ENCODE results near the gene LGI2. TPM values are rescaled to one million over a fixed set of nuclear protein-coding genes. Genes with fewer than 3 reads are reported as not detected.
"Not testable (repeated sequence)": the region's sequence is repeated elsewhere in the genome, so short reads cannot be mapped to it uniquely, and the experiment has no call there.

The LGI2 gene
- total RNA-seq, 1 donor from 2014 or later, result 0.84 TPM

DNA sequence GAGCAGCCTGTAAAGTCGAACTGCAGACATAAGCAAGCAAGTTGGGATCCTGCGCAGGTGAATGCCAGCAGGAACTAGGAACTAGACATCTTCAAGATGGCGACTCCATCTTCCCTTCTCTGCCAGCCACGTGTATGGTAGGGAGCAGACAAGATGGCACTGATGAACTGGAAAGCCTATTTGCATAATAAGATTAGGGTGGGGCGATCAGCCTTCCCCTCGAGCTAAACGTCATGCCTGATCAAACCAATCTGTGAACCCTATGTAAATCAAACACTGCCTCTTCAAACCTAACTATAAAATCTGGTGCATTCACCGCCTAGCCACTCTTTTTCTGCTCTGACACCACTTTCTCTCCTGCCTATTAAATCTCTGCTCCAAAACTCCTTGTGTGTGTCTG is 28.1 kb upstream of the LGI2 start:
- no peaks in the 10 kb centered on the region for H3K27me3 ChIP-seq
- TF ChIP-seq, protein P1, sequence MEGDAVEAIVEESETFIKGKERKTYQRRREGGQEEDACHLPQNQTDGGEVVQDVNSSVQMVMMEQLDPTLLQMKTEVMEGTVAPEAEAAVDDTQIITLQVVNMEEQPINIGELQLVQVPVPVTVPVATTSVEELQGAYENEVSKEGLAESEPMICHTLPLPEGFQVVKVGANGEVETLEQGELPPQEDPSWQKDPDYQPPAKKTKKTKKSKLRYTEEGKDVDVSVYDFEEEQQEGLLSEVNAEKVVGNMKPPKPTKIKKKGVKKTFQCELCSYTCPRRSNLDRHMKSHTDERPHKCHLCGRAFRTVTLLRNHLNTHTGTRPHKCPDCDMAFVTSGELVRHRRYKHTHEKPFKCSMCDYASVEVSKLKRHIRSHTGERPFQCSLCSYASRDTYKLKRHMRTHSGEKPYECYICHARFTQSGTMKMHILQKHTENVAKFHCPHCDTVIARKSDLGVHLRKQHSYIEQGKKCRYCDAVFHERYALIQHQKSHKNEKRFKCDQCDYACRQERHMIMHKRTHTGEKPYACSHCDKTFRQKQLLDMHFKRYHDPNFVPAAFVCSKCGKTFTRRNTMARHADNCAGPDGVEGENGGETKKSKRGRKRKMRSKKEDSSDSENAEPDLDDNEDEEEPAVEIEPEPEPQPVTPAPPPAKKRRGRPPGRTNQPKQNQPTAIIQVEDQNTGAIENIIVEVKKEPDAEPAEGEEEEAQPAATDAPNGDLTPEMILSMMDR (IDR thresholded peaks at IDR 0.05), result no peak
- H3K9me3 ChIP-seq, result no peaks in the 10 kb centered on the region
- no peak overlapping the region for H3K27ac ChIP-seq
- no peaks in the 10 kb centered on the region for H3K4me1 ChIP-seq
- DNase-seq, result no peak
- no peak overlapping the region for H3K4me3 ChIP-seq
- H3K36me3 ChIP-seq, result no peaks in the 10 kb centered on the region
- intact Hi-C loops (cut with DNase I), result no loop called here
- ATAC-seq, result no peak

DNA sequence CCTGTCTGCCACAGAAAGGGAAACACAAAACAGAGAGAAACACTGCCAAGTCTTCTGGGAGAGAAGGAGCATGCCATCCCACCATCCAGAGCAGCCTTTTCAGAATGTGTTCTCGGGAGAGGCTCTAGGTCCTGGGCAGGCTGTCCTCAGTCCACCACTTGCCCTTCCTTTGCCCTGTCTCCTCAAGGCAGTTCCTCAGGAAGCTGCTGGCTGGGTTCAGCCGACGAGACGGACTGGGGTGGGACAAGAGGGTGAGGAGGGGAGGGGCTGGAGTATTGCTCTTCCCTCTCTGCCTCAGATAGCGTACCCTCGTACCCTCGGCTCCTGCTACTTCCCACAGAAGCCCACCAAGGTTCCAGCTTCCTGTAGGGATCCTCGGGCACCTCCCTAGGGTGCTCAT is 26.6 kb upstream of the LGI2 start:
- no peak for DNase-seq
- Histone ChIP-seq H3K9me3 (no peaks in the 10 kb centered on the region), H3K36me3 (no peaks in the 10 kb centered on the region), H3K27me3 (no peaks in the 10 kb centered on the region), H3K4me1 (no peaks in the 10 kb centered on the region), H3K4me3 (no peak overlapping the region), H3K27ac (no peak overlapping the region)
- TF ChIP-seq, protein P1 (IDR thresholded peaks at IDR 0.05), result no peak
- peak; percentile 26 for ATAC-seq
- intact Hi-C loops (cut with DNase I), result no loop called here

GRCh38 chr4:25052037-25052436 is 21.3 kb upstream of the LGI2 start:
- intact Hi-C loops (cut with DNase I); H3K27ac ChIP-seq; H3K36me3 ChIP-seq; ATAC-seq; H3K27me3 ChIP-seq; H3K4me3 ChIP-seq; H3K9me3 ChIP-seq; H3K4me1 ChIP-seq; DNase-seq: not testable (repeated sequence)

DNA sequence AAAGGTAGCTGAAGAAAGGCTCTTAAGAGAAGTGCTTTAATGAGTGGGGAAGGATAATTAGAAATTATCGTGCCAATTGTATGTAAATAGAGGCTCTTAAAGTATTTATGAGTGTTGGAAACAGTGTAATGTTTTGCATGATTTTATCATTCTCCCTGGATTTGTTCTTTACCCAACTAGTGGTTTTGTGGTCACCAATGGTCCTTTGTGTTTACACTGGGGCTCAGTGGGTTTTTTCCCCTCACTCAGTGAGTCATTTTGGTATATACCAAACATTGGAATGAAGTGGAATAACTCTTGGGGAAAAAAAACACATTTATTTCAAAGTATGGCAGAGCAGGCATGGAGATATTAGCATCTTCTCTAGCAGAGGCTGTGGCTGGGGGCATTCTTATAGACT is 20.8 kb upstream of the LGI2 start:
- intact Hi-C loops (cut with DNase I), result no loop called here
- Histone ChIP-seq H3K27ac (no peak overlapping the region), H3K27me3 (peaks cover 5% of the 10 kb centered on the region), H3K4me3 (no peak overlapping the region), H3K36me3 (no peaks in the 10 kb centered on the region), H3K9me3 (no peaks in the 10 kb centered on the region), H3K4me1 (no peaks in the 10 kb centered on the region)
- no peak for ATAC-seq
- DNase-seq, result no peak
- TF ChIP-seq, protein P1 (IDR thresholded peaks at IDR 0.05), result no peak

DNA sequence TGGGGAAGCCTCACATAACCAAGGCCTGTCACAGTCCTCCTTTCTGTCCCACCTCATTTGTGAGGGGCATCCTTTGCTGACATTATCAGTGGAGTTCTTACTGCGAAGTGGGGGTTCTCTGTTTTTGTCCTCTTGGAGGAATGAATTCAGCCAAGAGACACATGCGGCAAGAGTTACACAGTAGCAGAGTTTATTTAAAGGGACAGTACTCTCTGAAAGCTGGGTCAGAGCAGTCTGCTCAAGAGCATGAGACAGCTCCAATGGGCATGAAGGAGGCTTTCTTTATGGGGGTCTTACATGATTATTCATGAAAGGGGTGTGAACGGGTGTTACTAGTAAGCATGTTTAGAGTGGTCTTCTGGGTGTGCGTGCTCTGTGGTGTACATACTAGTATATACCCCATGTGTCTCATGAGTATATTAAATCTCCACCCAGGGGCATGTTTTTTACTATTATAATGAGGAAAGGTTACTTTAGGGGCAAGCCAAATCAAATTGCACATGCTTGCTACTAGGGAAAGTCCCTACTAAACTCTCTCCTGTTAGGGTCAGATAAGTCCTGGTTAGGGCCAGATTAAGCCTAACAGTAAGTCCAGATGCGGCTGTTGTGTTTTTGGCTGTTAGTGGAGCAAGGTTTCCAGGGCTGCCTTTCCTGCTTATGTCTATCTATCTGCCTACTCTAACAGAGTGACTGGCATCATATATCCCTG is 19.8 kb upstream of the LGI2 start:
- Histone ChIP-seq H3K27me3 (peaks cover 5% of the 10 kb centered on the region), H3K27ac (no peak overlapping the region), H3K36me3 (no peaks in the 10 kb centered on the region), H3K4me1 (no peaks in the 10 kb centered on the region), H3K9me3 (no peaks in the 10 kb centered on the region), H3K4me3 (no peak overlapping the region)
- DNase-seq (no peak), ATAC-seq (no peak)
- intact Hi-C loops (cut with DNase I), result no loop called here
- TF ChIP-seq, protein P1 (IDR thresholded peaks at IDR 0.05), result no peak

DNA sequence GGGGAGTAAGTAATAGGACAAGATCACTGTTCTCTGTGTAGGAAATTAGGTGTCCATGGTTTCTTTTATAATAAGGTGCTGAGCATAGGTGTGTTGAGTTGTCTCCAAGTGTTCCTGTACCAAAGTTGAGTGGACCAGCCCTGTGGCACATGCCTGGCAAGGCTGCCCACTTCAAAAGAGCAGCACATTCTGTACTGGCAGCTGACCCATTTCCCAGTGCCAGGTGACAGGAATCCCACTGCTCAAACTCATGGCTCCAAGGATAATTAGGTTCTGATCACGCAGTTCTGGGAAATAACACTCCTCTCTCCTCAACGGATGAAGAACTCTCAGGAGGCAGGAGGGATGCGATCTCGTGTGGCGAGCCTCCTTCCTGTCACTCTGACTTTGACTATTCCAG is 12.8 kb upstream of the LGI2 start:
- Histone ChIP-seq H3K4me3 (no peak overlapping the region), H3K27ac (no peak overlapping the region), H3K9me3 (no peaks in the 10 kb centered on the region), H3K36me3 (no peaks in the 10 kb centered on the region), H3K27me3 (no peaks in the 10 kb centered on the region), H3K4me1 (no peaks in the 10 kb centered on the region)
- peak; percentile 75 for DNase-seq
- TF ChIP-seq, protein P1 (IDR thresholded peaks at IDR 0.05), result no peak
- intact Hi-C loops (cut with DNase I), result no loop called here
- ATAC-seq, result peak; percentile 83
